Heart left ventricle (tissue), 16 donors: Measurements from ENCODE around the gene MPRIP. TPM values are rescaled to one million over a fixed set of nuclear protein-coding genes. Genes with fewer than 3 reads are reported as not detected.

ENCODE experiments used
- ATAC-seq, 4 donors: fragments of 200-7000 bp; cut with Tn5 transposase; one replicate each; pipeline ENCODE4 v1.9.1; 2020 to 2022; ENCODE audit warnings: moderate library complexity in 4 of 4, mild to moderate bottlenecking in 3 of 4, moderate number of reproducible peaks in 1 of 4
- DNase-seq, 5 donors: peaks; one replicate each; pipeline ENCODE4 v3.0.0-alpha.2; 2020
- H3K27ac ChIP-seq, 12 donors: fragments of 200-600 bp; sonication (generic) in 4 of 12; one replicate each; pipeline versions ENCODE4 v1.5.0 to v1.8.0; 2016 to 2022; ENCODE audit warnings: mild to moderate bottlenecking in 2 of 12
- H3K27me3 ChIP-seq, 9 donors: fragments of 200-600 bp; sonication (generic) in 2 of 9; one replicate each; pipeline versions ENCODE4 v1.5.1 to v1.8.0; 2016 to 2022; ENCODE audit warnings: mild to moderate bottlenecking in 3 of 9
- H3K36me3 ChIP-seq, 9 donors: fragments of 200-600 bp; sonication (generic) in 2 of 9; one replicate each; pipeline versions ENCODE4 v1.5.0 to v1.8.0; 2018 to 2022; ENCODE audit warnings: mild to moderate bottlenecking in 2 of 9
- H3K4me1 ChIP-seq, 12 donors: fragments of 200-600 bp; sonication (generic) in 4 of 12; one replicate each; pipeline versions ENCODE4 v1.5.0 to v1.8.0; 2016 to 2022; ENCODE audit warnings: mild to moderate bottlenecking in 3 of 12
- H3K4me3 ChIP-seq, 12 donors: fragments of 200-600 bp; sonication (generic) in 4 of 12; one replicate each; pipeline versions ENCODE4 v1.5.0 to v1.8.0; 2017 to 2022; ENCODE audit warnings: mild to moderate bottlenecking in 9 of 12, moderate library complexity in 4 of 12
- H3K9me3 ChIP-seq, 12 donors: fragments of 200-600 bp; sonication (generic) in 4 of 12; one replicate each; pipeline versions ENCODE4 v1.5.0 to v1.8.0; 2016 to 2022; ENCODE audit warnings: mild to moderate bottlenecking in 1 of 12
- CTCF ChIP-seq, 12 donors: fragments of 200-600 bp; sonication (generic) in 4 of 12; IDR thresholded peaks; one replicate each; pipeline versions ENCODE4 v1.5.0 to v1.8.0; 2018 to 2022; ENCODE audit warnings: antibody characterized with exemption in 12 of 12, mild to moderate bottlenecking in 5 of 12
- POLR2A ChIP-seq, 2 donors: fragments of 450-650 bp; IDR thresholded peaks; one replicate each; pipeline ENCODE4 v1.6.1; 2017; ENCODE audit warnings: antibody characterized with exemption in 2 of 2, mild to moderate bottlenecking in 2 of 2, moderate library complexity in 2 of 2
- WGBS, 4 donors: extraction: QIAGEN DNeasy Blood & Tissue Kit in 2 of 4; methylation state at CpG; one replicate each; pipeline versions ENCODE4 v1.1.5 to v1.1.7; 2013 to 2018; 5-methylcytosine and 5-hydroxymethylcytosine counted together
- intact Hi-C, 10 donors: fragments of 100-400 bp; cut with DNase I; formaldehyde crosslinking; loops; one replicate each; pipeline versions ENCODE4 v1.11.1 to v1.14.2; 2022
- polyA plus RNA-seq, 2 donors: library from polyadenylated mRNA; stranded (reverse); fragments of 200-250 nt; gene quantifications; one replicate each; pipeline ENCODE4 v1.2.3, GENCODE V29; 2013
- total RNA-seq, 9 donors: library from RNA; depleted of rRNA in 2 of 9; stranded (reverse); fragments of >200 nt in 2 of 9; fragmentation: NEBNext Ultra II Directional in 3 of 9; extraction: Animal tissue kit (Norgen Biotek cat#: 25700) in 3 of 9; gene quantifications; one replicate each; pipeline versions ENCODE4 v1.1.0 to v1.2.4, GENCODE V29; 2016 to 2023
- donor health status: ischemic (EF 13 %, LVEDD 7.1; RV severe dilation, severe dysfunction).
- donor health status: healthy with polysubstance abuse.
- donor health status: DM: no; HTN: yes; CAD: no.
- donor health status: DM: no; HTN: no; CAD: no.
- donor health status: ischemic (EF 25% LVEDD 6.9; RV normal size, moderate dysfunction).
- donor health status: ischemic (EF 25% LVEDD 5.7; RV mildly dilated, moderate dysfunction).
- donor health status: healthy.
- donor health status: DM: yes; HTN: yes; CAD: no.
- donor health status: ischemic (EF 35%, LVEDD 5.7; RV mildly dilated, moderate dysfunction).
- donor health status: nonischemic (EF 11% LVEDD 7.7; RV severe dilation, severe dysfunction).
- donor health status: DM: yes; HTN: yes; CAD: no.
- donor health status: PGD.
- donor health status: ischemic (EF 29% LVEDD 5.4; RV normal size, mild dysfunction).
- donor health status: nonischemic (EF 23%, LVEDD 6.1; RV moderate dilation, normal function).

Gene MPRIP
- total and polyA plus RNA-seq, 11 donors: 131 to 686 (median 343) TPM

GRCh38 chr17:17237026-17237799 lies 195.0 kb downstream of the MPRIP start, which contains the start of gene FLCN:
FLCN (minus strand) TSS chr17:17237168; CDS start chr17:17228137, 9,031 bp downstream.
- Histone ChIP-seq H3K4me1 (peaks cover 0 to 50% (median 29%) of the 10 kb centered on the region in 12 donors), H3K27ac (peak within 1 kb of the TSS; percentile 92 to 99 (median 94)), H3K36me3 (peaks cover 0 to 9% (median 5%) of the 10 kb centered on the region in 9 donors), H3K4me3 (peak within 1 kb of the TSS; percentile 77 to 100 (median 96)), H3K9me3 (no peaks in the 10 kb centered on the region), H3K27me3 (no peaks in the 10 kb centered on the region)
- peak; percentile 93 to 96 (median 93) for DNase-seq
- peak; percentile 90 to 96 (median 94) for ATAC-seq
- 0% methylated on average over 33 to 53 of the region's 53 CpGs for WGBS, 4 donors
- TF ChIP-seq POLR2A (IDR thresholded peaks at IDR 0.05) (peak in 1 of 2 donors; percentile 79), CTCF (IDR thresholded peaks at IDR 0.05) (no peak)
- intact Hi-C loops: loop anchor here in 5 of 10 donors (2.0 to 10.0 kb wide), 8 partner anchors 45 to 235 kb away; partner anchors contain the start of gene COPS3 (in 1 of the 5)

GRCh38 chr17:17239832-17240231 lies 197.6 kb downstream of the MPRIP start:
- Histone ChIP-seq H3K27me3 (no peaks in the 10 kb centered on the region), H3K4me3 (no peak overlapping the region), H3K27ac (no peak overlapping the region), H3K4me1 (peaks cover 0 to 26% (median 18%) of the 10 kb centered on the region in 12 donors), H3K36me3 (peaks cover 0 to under 1% (median 0%) of the 10 kb centered on the region in 9 donors), H3K9me3 (no peaks in the 10 kb centered on the region)
- TF ChIP-seq CTCF (IDR thresholded peaks at IDR 0.05) (no peak), POLR2A (IDR thresholded peaks at IDR 0.05) (no peak)
- ATAC-seq (no peak), DNase-seq (no peak)
- WGBS, 4 donors: 74 to 89% (median 81%) methylated on average over 1 of the region's 1 CpG
- intact Hi-C loops: loop anchor here in 5 of 10 donors (5.0 to 10.0 kb wide), 7 partner anchors 42 to 238 kb away; partner anchors contain the start of gene COPS3 (in 1 of the 5)

GRCh38 chr17:17241656-17242055 lies 199.4 kb downstream of the MPRIP start:
- no peaks in the 10 kb centered on the region for H3K9me3 ChIP-seq
- intact Hi-C loops: no loop called here
- H3K27ac ChIP-seq: no peak overlapping the region
- 84 to 88% (median 86%) methylated on average over 10 of the region's 10 CpGs for WGBS, 4 donors
- no peak for ATAC-seq
- peaks cover 0 to 18% (median 14%) of the 10 kb centered on the region in 9 donors for H3K36me3 ChIP-seq
- TF ChIP-seq POLR2A (IDR thresholded peaks at IDR 0.05) (no peak), CTCF (IDR thresholded peaks at IDR 0.05) (no peak)
- DNase-seq: no peak
- peaks cover 0 to 11% (median 5%) of the 10 kb centered on the region in 12 donors for H3K4me1 ChIP-seq
- no peak overlapping the region for H3K4me3 ChIP-seq
- H3K27me3 ChIP-seq: no peaks in the 10 kb centered on the region

- DNase-seq (no peak), ATAC-seq (no peak)
- Histone ChIP-seq H3K27me3 (no peaks in the 10 kb centered on the region), H3K36me3 (peaks cover 0 to 24% (median 20%) of the 10 kb centered on the region in 9 donors), H3K4me3 (no peak overlapping the region), H3K4me1 (peaks cover 0 to 11% (median 5%) of the 10 kb centered on the region in 12 donors), H3K9me3 (no peaks in the 10 kb centered on the region), H3K27ac (no peak overlapping the region)
- TF ChIP-seq CTCF (IDR thresholded peaks at IDR 0.05) (no peak), POLR2A (IDR thresholded peaks at IDR 0.05) (no peak)
- WGBS, 4 donors: 86 to 96% (median 94%) methylated on average over 3 to 7 of the region's 7 CpGs
- intact Hi-C loops: no loop called here
Observed at GRCh38 chr17:17242246-17242645, 200.0 kb downstream of the MPRIP start.
